ENCODE results near the gene DNAJB12.
"Not testable (repeated sequence)": the region's sequence is repeated elsewhere in the genome, so short reads cannot be mapped to it uniquely, and the experiment has no call there.

The DNAJB12 gene

DNA sequence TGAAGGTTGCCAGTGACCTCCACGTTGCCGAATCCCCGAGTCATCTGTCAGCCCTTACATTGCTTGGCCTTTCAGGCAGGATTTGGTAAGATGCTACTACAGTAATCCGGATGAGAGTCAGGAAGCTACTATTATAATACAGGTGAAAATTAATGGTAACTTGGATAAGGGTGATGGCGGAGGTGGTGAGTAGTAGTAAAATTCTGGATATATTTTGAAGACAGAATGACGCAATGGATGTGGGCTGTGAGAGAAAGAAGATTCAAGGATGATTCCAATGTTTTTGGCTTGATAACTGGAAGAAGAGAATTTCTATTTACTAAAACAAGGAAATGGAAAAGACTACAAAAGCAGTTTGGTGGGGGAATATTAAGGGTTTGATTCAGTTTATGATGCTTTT, 1.4 kb upstream of the DNAJB12 start:
- DNase-seq (ENCODE audit: low read depth, low spot score) = no peak
- no peak overlapping the region for H3K4me3 ChIP-seq (ENCODE audit: low read length)

DNA sequence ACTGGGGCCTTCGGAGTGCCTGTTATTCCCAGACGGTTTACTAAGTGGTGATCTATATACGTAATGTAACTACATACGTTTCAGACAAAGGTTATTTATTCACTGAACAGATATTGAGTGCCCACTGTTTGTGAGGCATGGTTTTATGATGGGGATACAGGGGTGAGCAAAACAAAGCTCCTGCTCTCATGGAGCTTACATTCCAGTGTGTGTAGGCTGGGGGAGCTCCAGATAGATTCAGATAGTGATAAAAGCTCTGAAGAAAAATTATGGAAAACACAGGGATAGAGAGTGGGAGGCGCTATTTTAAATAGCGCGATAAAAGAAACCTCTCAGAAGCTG, 466 bp upstream of the DNAJB12 start:
- DNase-seq (ENCODE audit: low read depth, low spot score) = no peak

DNA sequence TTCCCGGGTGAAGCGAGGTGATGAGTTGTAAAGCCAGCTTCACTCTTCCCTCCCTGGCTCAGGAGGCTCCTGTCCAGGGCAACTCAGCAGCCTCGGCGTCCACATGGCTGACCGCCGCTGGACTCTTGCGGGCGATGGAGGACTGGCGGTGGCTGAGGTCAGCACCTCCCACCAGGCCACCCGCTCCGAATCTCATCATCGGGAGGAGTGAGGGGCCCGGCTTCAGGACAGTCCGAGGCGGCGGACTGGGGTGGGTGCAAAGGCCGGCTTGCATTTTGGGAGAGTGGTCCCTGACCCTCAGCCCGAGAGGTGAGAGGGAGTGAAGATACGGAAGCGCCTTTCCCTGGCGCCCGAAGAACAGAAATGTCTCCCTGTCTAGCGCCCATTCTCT, 759 bp downstream of the DNAJB12 start:
- DNase-seq (ENCODE audit: low read depth, low spot score) = no peak
- H3K4me3 ChIP-seq (ENCODE audit: low read length) = peak overlapping the region; percentile 88

More for the DNA sequence above, 466 bp upstream of the DNAJB12 start:
- peak overlapping the region; percentile 88 for H3K4me3 ChIP-seq (ENCODE audit: low read length)

DNA sequence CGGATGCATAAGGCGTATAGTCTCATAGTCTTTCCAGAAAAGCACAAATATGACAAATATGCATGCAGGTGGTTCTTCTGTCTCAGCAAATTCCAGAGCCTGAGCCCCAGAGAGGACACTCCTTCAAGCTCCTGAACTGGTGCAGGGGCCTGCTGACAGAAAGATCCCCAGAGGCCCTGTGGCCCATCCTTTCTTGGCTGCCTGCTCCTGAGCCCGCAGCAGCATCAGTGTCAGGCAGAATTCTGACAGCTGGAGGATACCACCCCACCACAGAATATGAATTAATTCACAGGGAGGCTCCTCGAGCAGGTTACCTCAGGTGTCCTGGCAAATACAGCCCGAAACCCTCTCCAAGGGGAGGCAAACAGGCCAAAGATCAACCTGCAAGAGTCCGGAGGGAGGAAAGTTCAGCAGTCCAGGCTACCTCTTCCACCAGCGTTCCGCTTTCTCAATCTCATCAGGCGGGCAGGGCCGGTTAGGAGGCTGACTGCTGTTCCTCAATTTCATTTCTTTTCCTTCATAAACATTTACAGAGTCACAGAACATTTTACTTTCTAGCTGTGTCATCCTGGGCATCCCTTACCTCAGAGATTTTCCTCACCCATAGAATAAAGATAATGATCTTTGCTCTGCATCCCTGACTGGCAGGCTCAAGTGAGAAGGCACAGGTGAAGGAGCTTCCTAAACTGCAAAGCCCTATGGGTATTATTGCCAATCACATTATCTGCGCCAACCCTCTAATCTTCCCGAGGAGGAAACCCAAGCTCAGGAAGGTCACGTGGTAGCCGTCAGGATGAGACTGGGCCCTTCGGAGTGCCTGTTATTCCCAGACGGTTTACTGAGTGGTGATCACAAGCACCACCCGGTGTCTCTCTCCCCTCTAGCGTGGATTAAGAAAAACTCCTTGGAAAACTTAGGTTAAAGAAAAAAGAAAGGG, 1.4 kb downstream of the DNAJB12 start:
- H3K4me3 ChIP-seq (ENCODE audit: low read length) = peak overlapping the region; percentile 88
- DNase-seq (ENCODE audit: low read depth, low spot score) = no peak

DNA sequence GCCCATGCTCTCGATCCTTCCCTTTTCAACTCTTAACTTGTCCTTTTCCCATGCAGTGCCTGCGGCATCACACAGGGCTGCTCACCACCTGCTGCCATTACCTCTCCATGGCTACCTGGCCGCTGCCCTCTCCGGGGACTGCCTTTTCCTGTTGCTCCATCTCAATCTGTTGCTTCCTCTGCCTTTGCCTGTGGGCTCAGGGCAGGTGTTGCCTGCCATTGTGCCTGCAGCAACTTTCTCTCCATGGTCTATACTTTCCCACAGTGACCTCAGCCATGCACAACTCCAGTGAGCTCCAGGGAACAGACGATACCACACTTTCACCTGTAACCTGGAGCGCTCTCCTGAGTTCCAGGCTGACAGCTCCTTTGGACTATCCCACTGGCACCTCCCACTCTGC, 3.2 kb downstream of the DNAJB12 start:
- no peak overlapping the region for H3K4me3 ChIP-seq (ENCODE audit: low read length)
- DNase-seq (ENCODE audit: low read depth, low spot score) = no peak

DNA sequence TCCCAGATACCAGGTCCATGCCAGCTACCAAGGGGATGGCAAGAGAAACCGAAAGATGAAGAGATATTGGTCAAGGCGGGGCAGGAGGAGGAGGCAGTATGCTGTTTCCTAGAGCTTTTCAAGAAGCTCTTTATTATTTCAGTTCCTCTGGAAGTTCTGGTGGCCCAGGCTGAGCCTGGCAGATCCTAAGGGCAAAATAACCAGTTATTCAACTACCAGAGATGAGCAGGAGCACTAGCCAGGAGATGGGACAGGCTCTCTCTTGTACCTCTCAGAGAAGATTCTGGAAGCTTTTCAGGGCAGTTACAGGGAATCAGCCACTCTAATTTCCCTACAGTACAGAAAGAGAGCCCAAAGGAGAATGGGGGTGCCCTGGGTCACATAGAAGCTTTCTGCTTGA, 5.3 kb downstream of the DNAJB12 start:
- no peak overlapping the region for H3K4me3 ChIP-seq (ENCODE audit: low read length)
- DNase-seq (ENCODE audit: low read depth, low spot score) = no peak

DNA sequence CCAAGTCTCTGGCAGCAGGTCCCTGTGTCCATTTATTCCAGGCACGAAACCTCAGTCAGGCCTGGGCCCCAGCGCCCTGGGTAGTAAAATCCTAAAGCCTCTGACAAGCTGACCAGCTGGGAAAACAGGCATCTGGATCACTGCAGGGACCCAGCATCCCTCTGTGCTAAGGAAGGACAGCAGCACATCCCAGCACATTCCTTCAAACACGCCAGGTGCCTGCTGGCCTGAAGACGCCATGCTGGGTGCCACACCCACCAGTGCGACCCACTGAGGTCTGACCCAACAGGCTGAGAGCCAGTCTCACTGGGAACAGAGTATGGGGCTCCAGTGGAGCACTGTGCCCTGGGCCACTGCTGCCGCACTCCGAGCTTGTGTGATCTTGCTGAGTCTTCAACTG, 6.4 kb downstream of the DNAJB12 start:
- H3K4me3 ChIP-seq (ENCODE audit: low read length) = no peak overlapping the region
- DNase-seq (ENCODE audit: low read depth, low spot score) = no peak

DNA sequence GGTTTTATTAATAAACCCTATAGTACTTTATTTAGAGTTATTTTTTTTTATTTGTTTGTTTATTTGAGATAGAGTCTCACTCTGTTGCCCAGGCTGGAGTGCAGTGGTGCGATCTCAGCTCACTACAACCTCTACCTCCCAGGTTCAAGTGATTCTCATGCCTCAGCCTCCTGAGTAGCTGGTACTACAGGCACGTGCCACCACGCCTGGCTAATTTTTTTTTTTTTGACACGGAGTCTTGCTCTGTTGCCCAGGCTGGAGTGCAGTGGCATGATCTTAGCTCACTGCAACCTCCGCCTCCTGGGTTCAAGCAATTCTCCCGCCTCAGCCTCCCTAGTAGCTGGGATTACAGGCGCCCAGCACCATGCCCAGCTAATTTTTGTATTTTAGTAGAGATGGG, 8.6 kb downstream of the DNAJB12 start:
- H3K4me3 ChIP-seq (ENCODE audit: low read length); DNase-seq (ENCODE audit: low read depth, low spot score): not testable (repeated sequence)

DNA sequence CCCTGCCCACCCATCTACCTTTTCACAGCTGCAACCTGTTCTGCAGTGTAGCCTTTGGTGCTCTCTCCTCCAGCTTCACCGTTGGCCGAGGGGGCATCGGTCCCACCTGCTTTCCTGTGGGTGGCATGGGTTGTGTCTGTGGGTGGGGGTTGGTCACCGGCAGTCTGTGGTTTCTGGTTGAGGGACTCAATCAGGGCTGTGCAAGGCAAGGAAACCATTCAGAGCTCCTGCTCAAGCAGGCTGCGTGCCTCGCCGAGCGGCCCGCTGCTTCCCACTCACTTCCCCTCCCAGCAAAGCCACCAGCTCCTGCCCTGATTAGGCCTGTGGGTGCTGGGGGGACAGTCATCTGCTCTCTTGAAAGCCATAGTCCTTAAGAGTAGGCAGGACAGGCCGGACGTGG, 9.8 kb downstream of the DNAJB12 start:
- no peak for DNase-seq (ENCODE audit: low read depth, low spot score)
- H3K4me3 ChIP-seq (ENCODE audit: low read length) = no peak overlapping the region

DNA sequence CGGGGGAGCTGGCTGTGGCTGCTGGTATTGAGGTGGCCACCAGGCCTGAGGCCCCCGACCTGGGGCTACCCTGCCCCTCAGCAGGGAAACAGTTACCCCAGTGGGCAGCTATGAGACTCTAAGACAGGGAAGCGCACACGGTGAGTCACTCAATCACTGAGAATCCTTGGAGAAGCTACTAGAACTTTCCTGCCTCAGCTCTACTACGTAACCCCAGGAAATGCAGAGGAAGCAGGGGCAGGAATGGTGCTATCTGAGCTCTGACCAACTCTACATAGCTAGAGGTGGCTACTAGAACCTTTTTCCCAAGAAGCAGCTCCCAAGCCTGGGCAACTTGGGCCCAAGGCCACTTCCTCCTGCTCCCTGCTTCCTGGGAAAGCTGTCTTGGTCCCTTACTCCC, 11.8 kb downstream of the DNAJB12 start:
- no peak overlapping the region for H3K4me3 ChIP-seq (ENCODE audit: low read length)
- DNase-seq (ENCODE audit: low read depth, low spot score) = no peak

DNA sequence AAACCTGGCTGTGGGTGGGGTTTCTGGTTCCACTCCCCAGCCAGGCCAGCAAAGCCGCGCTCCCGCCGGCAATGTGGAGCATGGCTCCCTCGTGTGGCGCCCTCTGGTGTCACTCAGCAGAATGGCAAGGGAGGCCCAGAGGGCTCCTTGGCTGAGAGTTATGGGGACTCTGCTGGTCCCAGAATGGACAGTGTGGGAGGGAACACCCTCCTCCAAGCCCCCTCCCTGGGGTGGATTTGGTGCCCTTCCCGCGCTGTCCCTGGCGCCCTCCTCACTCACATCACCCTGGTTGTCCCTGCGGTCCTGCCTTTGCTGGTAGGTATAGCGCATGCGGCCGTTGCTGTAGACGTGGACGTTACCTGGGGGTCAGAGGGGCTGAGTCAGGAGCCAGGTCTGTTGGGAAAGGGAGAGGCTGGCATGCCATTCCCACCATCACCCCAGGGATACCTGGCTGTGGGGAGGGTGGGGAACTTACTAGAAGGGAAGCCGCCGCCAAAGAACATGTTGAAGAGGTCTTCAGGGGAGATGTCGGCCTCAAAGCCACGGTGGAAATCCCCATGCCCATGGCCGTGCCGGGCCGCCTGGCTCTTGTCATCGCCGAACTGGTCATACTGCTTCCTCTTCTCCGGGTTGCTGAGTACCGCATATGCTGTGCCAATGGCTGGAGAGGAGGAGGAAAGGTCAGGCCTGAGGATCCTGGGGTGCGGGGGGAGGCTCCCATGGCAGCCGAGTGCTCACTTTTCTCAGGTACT, 14.0 kb downstream of the DNAJB12 start:
- H3K4me3 ChIP-seq (ENCODE audit: low read length) = no peak overlapping the region
- no peak for DNase-seq (ENCODE audit: low read depth, low spot score)

DNA sequence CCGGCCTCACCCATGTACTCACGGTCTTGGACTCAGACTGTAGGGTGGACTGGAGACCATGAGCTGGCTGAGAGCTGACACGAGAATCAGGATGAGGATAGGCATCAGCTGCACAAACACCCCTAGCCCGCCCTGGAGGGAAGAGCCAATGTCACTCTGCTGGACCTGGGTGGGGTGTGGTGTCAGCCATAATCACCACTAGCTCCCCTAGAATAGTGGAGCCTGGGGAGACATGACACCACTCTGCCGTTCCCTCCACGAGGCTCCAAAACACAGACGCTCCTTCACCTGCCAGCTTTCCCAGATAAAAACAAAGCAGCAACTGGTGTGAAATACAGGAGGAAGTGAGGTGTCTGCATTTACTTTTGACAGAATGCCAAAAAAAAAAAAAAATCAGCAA, 16.5 kb downstream of the DNAJB12 start:
- H3K4me3 ChIP-seq (ENCODE audit: low read length) = no peak overlapping the region
- DNase-seq (ENCODE audit: low read depth, low spot score) = no peak

DNA sequence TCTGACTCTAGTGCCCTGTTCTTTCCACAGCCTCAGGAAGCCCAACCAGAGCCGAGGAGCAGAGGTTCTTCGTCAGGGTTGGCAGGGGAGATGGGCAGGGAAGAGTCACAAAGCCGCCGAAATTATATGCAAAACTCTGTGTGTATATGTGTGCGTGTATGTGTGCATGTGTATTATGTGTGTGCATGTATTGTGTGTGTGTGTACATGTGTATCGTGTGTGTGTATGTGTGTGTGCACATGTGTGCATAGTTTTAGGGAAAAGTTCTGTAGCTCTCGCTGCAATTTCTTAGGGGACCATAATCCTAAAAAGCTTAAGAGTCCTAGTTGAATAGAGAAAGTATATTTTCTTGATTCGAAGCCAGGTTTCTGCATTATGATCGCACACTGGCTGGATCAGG, 17.0 kb downstream of the DNAJB12 start:
- H3K4me3 ChIP-seq (ENCODE audit: low read length) = no peak overlapping the region

DNA sequence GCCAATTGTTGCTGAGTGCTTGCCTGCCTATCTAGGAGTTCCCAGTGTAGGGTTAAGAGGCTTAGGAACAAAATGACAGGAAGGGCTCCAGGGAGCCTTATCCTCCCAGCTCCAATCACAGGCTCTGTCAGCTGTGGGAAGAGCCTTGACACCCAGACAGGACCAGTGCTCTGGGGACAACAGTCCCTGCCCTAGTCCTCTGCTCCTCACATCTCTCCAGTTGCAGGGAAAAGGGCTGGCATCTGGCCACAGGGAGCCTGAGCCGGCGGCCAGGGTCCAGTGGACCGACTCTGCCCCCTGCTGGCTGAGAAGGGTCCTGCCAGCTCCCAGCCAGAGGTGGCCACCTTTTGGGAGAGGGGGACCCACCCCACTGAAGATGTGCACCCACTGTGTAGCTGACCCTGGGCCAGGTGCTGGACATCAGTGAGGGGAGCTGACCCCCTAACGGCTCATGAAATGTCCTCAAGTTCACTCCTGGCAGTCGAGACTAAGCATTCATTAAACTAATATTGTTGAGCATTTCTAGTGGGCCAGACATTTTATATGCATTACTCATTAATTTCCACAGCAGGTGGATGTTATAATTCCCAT, 17.6 kb downstream of the DNAJB12 start:
- no peak for DNase-seq (ENCODE audit: low read depth, low spot score)

More for the DNA sequence above, 17.0 kb downstream of the DNAJB12 start:
- DNase-seq (ENCODE audit: low read depth, low spot score) = no peak

DNA sequence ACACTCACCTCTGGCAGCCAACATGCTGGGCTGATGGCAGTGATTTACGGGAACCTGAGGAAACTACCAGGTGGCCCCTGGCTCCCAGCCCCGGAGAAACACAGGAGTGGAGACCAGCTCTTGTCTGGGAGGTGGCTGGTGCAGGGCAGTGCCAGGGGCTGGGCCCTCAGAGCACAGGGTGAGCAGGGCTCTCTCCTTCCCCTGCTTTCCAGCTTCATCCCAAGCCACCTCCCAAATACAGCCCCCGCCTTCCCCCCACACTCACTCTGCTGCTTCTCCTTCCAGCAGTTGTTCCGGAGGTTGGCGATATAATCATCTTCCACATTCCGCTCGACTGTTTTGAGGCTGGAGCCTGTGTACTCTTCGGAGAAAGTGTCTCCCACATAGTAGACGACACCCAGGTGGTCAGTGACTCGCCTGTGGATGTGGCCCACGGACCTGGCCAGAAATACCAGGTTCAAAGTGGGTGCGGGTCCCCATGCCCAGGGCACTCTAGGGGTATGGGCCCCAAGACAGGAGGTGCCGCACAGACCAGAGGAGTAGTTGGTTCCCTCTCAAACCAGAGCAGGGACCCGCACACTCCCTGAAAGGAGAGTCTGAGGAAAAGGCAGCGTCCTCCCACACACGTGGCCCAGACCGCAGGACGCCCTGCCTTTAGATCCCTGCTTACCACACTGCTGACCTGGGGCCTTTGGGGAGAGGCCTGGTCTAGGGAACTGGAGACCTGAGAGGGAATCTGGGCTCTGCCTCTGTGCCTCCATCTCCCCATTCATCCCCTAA, 18.3 kb downstream of the DNAJB12 start:
- no peak for DNase-seq (ENCODE audit: low read depth, low spot score)
- H3K4me3 ChIP-seq (ENCODE audit: low read length) = no peak overlapping the region

More for the DNA sequence above, 17.6 kb downstream of the DNAJB12 start:
- no peak overlapping the region for H3K4me3 ChIP-seq (ENCODE audit: low read length)

DNA sequence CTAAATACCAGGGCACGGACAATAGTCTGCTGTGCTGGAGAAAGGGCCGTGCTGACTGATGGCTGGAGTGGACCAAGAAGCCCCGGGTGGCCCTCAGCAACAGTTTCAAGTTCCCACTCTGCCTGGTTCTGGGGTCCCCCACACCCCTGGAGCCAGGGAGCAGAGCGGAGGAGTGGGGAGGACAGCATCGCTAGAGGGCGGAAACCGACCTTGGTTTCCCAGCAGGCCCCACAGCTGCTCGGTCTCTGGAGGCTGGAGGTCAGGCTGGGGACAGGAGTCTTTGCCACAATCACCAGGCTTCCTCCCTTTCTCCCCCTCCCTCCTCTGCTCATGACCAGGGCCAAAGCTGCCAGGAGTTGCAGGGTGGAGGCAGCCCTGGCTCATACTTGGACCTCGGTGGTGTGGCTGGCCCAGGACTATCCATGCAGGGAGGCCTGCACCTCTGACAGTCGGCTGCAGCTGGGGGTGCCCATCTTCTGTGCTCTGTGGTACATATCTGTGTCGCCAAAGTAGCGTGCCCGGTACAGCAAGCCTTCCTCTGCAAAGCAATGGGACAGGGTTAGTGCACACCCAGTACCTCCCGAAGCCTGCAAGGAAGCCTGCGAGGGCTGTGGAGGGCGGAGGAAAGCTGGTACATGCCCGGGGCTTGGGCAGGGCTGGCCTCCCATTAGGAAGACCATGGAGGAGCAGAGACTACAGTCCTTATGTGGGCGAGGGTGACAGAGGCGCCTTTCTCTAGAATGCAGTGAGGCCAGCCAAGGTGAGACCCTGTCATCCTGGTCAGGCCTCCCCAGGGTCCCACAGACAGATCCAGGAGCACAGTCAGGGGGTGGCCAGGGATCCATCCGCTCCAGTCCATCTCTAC, 19.1 kb downstream of the DNAJB12 start:
- DNase-seq (ENCODE audit: low read depth, low spot score) = no peak
- peak overlapping the region; percentile 41 for H3K4me3 ChIP-seq (ENCODE audit: low read length)

DNA sequence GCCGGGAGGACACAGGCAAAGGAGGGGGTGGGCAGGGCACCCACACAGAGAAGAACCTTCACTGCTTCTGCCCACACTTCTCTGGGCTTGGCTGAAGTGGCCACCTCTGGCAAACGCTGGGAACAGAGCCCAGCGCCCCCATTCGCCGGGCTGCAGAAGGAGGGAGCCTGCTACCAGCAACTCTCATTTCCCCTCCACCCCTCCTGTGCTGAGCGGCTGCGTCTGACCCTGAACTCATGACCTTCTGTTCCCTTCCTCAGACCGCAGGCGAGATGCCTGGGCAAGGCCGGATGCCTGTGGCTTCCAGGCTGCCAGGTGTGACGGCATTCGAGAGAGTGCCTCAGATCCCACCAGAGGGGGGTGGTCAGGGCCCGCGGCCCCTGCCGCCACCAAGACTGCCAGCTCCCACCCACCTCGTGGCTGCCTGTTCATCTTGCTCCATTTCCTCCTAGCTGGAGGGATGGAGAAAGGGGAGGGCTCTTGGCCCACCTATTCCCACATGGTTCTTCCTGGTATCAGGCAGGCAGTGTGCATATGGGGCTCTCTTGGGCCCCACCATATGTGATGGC, 19.8 kb downstream of the DNAJB12 start:
- H3K4me3 ChIP-seq (ENCODE audit: low read length) = peak overlapping the region; percentile 41

DNA sequence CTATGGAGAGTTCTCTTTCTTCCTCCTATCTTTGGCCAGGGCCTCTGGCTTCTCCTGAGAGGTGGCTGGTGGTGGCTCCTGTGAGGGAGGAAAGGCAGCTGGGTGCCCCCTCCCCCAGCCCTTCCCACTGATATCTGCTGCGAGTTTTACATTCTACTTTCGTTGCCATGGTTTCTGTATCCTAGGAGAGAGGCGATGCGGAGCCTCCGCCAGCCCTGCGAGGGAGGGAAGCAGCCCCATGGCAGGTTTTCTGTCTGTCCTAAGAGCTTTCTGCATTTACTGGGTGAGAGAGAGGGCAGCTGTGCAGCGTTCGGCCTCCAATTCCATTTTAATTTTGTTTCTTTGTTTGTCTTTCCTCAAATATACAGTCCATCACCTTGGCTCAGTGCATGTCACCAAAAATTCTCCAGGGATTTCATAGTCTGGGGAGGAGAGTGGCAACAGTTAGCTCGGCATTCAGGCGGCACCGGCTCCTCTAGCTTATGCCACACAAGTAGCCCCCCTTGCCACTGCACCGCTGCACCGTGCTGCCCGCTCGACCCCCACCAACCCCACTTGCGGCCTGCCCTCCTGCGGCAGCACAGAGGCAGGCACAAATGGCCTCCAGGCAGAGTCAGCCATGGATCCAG, 20.4 kb downstream of the DNAJB12 start:
- peak overlapping the region; percentile 41 for H3K4me3 ChIP-seq (ENCODE audit: low read length)
- DNase-seq (ENCODE audit: low read depth, low spot score) = peak; percentile 90

More for the DNA sequence above, 19.8 kb downstream of the DNAJB12 start:
- DNase-seq (ENCODE audit: low read depth, low spot score) = peak; percentile 98

All from Jurkat, Clone E6-1 (cell line).